K562 (cell line): Measurements from ENCODE around the gene RGS9. TPM values are rescaled to one million over a fixed set of nuclear protein-coding genes. Genes with fewer than 3 reads are reported as not detected.

Source experiments
- CREBBP ChIP-seq: IDR thresholded peaks from one replicate; pipeline ENCODE4 v1.6.1; 2012; ENCODE audit warnings: low read depth, mild to moderate bottlenecking, control low read depth, inconsistent platforms, low read length
- CTBP1 ChIP-seq: fragments of 450-650 bp; IDR thresholded peaks from 2 replicates; pipeline ENCODE4 v1.6.1; 2016; ENCODE audit warnings: borderline replicate concordance
- L3MBTL2 ChIP-seq: fragments of 450-650 bp; IDR thresholded peaks from 2 replicates; pipeline ENCODE4 v1.6.1; 2016; ENCODE audit warnings: mild to moderate bottlenecking, moderate library complexity
- MTA3 ChIP-seq: fragments of 450-650 bp; formaldehyde crosslinking; IDR thresholded peaks from 2 replicates; pipeline ENCODE4 v1.6.1; 2017; ENCODE audit warnings: mild to moderate bottlenecking, borderline replicate concordance
- NONO ChIP-seq, 2 experiments: fragments of 200-400 bp in 1 of 2; fragments of 450-650 bp in 1 of 2; formaldehyde crosslinking in 1 of 2; IDR thresholded peaks; 2 replicates each; pipeline ENCODE4 v1.6.1; 2017; ENCODE audit warnings: low read depth in 2 of 2, mild to moderate bottlenecking in 2 of 2, moderate library complexity in 2 of 2, low read length in 1 of 2
- NR2C1 ChIP-seq, 2 experiments: fragments of 450-650 bp; IDR thresholded peaks; 2 replicates each; pipeline ENCODE4 v1.6.1; 2017; ENCODE audit warnings: mild to moderate bottlenecking in 2 of 2, antibody characterized with exemption in 1 of 2, inconsistent platforms in 1 of 2, missing compliant biosample characterization in 1 of 2, missing genetic modification characterization in 1 of 2
- POLR2H ChIP-seq: IDR thresholded peaks from 2 replicates; pipeline ENCODE4 v1.6.1; 2016; ENCODE audit warnings: missing genetic modification characterization, low read depth, mild to moderate bottlenecking, control low read depth, missing compliant biosample characterization, moderate library complexity
- ZNF133 ChIP-seq: fragments of 250-450 bp; sonication (Bioruptor Pico); IDR thresholded peaks from 2 replicates; pipeline ENCODE4 v1.4.0; 2020; ENCODE audit warnings: mild to moderate bottlenecking
- polyA plus RNA-seq, 8 experiments: library from polyadenylated mRNA; depleted of rRNA in 4 of 8; stranded (reverse) in 5 of 8; unstranded in 3 of 8; fragments of >200 nt; fragmentation: Nextera tagmentation in 2 of 8; fragmentation: Illumina TruSeq in 1 of 8; extraction: Ambion mirVana in 2 of 8; extraction: Trizol in 1 of 8; gene quantifications; 2 replicates each; pipeline versions ENCODE4 v1.2.1 to v1.2.3, GENCODE V29; 2011 to 2014; ENCODE audit warnings: inconsistent platforms in 1 of 8, missing spikeins in 1 of 8
- total RNA-seq, 7 experiments: library from RNA; depleted of rRNA in 6 of 7; stranded (reverse); fragments of >200 nt in 6 of 7; fragmentation: Illumina TruSeq in 2 of 7; extraction: Trizol in 2 of 7; gene quantifications; 2 replicates each; pipeline versions ENCODE4 v1.2.1 to v1.2.3, GENCODE V29; 2011 to 2021; ENCODE audit warnings: low replicate concordance in 1 of 7
- TF ChIP-seq, protein P1 (sequence below): fragments of 200-600 bp; sonication (generic); IDR thresholded peaks from one replicate; pipeline ENCODE4 v1.6.1; 2012; ENCODE audit warnings: mild to moderate bottlenecking, low read depth, low read length, inconsistent platforms
- TF ChIP-seq, protein P2 (sequence below): sonication (generic); formaldehyde crosslinking; IDR thresholded peaks from 2 replicates; pipeline ENCODE4 v1.8.1; 2022; ENCODE audit warnings: missing genetic modification reagents
- TF ChIP-seq, protein P3 (sequence below): fragments of 450-650 bp; IDR thresholded peaks from 2 replicates; pipeline ENCODE4 v1.6.1; 2018; ENCODE audit not compliant: partially characterized antibody

The RGS9 gene
- total and polyA plus RNA-seq, 9 of the 15 experiments (the other 6 are each of a cell fraction or from before 2014, with no cell fraction given) = 0.18 to 1.4 (median 0.55) TPM

DNA sequence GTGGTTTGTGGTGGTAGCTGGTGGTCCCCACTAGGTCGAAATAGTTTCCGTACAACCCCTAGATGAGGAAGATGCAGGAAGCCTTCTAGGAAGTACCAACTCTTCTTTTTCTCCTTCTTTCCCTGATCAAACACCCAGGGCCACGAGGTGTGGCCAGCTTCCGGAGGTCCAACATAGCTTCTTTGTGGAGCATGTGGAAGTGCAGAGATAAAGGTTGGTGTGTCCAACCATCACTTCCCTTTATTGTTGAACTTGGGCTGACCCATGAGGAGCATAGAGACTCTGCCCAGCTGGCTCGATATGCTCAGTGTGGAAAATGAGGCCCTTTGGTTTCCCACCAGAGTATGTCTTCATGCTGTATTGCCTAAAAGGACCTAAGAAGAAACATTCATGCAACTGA is 6.3 kb upstream of the RGS9 start (continued):
- TF ChIP-seq, protein P1, sequence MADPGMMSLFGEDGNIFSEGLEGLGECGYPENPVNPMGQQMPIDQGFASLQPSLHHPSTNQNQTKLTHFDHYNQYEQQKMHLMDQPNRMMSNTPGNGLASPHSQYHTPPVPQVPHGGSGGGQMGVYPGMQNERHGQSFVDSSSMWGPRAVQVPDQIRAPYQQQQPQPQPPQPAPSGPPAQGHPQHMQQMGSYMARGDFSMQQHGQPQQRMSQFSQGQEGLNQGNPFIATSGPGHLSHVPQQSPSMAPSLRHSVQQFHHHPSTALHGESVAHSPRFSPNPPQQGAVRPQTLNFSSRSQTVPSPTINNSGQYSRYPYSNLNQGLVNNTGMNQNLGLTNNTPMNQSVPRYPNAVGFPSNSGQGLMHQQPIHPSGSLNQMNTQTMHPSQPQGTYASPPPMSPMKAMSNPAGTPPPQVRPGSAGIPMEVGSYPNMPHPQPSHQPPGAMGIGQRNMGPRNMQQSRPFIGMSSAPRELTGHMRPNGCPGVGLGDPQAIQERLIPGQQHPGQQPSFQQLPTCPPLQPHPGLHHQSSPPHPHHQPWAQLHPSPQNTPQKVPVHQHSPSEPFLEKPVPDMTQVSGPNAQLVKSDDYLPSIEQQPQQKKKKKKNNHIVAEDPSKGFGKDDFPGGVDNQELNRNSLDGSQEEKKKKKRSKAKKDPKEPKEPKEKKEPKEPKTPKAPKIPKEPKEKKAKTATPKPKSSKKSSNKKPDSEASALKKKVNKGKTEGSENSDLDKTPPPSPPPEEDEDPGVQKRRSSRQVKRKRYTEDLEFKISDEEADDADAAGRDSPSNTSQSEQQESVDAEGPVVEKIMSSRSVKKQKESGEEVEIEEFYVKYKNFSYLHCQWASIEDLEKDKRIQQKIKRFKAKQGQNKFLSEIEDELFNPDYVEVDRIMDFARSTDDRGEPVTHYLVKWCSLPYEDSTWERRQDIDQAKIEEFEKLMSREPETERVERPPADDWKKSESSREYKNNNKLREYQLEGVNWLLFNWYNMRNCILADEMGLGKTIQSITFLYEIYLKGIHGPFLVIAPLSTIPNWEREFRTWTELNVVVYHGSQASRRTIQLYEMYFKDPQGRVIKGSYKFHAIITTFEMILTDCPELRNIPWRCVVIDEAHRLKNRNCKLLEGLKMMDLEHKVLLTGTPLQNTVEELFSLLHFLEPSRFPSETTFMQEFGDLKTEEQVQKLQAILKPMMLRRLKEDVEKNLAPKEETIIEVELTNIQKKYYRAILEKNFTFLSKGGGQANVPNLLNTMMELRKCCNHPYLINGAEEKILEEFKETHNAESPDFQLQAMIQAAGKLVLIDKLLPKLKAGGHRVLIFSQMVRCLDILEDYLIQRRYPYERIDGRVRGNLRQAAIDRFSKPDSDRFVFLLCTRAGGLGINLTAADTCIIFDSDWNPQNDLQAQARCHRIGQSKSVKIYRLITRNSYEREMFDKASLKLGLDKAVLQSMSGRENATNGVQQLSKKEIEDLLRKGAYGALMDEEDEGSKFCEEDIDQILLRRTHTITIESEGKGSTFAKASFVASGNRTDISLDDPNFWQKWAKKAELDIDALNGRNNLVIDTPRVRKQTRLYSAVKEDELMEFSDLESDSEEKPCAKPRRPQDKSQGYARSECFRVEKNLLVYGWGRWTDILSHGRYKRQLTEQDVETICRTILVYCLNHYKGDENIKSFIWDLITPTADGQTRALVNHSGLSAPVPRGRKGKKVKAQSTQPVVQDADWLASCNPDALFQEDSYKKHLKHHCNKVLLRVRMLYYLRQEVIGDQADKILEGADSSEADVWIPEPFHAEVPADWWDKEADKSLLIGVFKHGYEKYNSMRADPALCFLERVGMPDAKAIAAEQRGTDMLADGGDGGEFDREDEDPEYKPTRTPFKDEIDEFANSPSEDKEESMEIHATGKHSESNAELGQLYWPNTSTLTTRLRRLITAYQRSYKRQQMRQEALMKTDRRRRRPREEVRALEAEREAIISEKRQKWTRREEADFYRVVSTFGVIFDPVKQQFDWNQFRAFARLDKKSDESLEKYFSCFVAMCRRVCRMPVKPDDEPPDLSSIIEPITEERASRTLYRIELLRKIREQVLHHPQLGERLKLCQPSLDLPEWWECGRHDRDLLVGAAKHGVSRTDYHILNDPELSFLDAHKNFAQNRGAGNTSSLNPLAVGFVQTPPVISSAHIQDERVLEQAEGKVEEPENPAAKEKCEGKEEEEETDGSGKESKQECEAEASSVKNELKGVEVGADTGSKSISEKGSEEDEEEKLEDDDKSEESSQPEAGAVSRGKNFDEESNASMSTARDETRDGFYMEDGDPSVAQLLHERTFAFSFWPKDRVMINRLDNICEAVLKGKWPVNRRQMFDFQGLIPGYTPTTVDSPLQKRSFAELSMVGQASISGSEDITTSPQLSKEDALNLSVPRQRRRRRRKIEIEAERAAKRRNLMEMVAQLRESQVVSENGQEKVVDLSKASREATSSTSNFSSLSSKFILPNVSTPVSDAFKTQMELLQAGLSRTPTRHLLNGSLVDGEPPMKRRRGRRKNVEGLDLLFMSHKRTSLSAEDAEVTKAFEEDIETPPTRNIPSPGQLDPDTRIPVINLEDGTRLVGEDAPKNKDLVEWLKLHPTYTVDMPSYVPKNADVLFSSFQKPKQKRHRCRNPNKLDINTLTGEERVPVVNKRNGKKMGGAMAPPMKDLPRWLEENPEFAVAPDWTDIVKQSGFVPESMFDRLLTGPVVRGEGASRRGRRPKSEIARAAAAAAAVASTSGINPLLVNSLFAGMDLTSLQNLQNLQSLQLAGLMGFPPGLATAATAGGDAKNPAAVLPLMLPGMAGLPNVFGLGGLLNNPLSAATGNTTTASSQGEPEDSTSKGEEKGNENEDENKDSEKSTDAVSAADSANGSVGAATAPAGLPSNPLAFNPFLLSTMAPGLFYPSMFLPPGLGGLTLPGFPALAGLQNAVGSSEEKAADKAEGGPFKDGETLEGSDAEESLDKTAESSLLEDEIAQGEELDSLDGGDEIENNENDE = no peak
- TF ChIP-seq MTA3 (no peak), NONO (IDR thresholded peaks at IDR 0.05; ENCODE audit: low read depth in 2 of 2, low read length in 1 of 2) (no peak), L3MBTL2 (peak; percentile 92), CTBP1 (peak; percentile 88), POLR2H (tag) (no peak), ZNF133 (CRISPR knock-in tag) (no peak), NR2C1 (IDR thresholded peaks at IDR 0.05) (no peak), NR2C1 (tag; IDR thresholded peaks at IDR 0.05) (0 out of 2 replicates have a peak, but pooled peaks have one; percentile 41), CREBBP (no peak)
- TF ChIP-seq, protein P2, sequence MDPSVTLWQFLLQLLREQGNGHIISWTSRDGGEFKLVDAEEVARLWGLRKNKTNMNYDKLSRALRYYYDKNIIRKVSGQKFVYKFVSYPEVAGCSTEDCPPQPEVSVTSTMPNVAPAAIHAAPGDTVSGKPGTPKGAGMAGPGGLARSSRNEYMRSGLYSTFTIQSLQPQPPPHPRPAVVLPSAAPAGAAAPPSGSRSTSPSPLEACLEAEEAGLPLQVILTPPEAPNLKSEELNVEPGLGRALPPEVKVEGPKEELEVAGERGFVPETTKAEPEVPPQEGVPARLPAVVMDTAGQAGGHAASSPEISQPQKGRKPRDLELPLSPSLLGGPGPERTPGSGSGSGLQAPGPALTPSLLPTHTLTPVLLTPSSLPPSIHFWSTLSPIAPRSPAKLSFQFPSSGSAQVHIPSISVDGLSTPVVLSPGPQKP (CRISPR knock-in tag) = no peak
- TF ChIP-seq, protein P3, sequence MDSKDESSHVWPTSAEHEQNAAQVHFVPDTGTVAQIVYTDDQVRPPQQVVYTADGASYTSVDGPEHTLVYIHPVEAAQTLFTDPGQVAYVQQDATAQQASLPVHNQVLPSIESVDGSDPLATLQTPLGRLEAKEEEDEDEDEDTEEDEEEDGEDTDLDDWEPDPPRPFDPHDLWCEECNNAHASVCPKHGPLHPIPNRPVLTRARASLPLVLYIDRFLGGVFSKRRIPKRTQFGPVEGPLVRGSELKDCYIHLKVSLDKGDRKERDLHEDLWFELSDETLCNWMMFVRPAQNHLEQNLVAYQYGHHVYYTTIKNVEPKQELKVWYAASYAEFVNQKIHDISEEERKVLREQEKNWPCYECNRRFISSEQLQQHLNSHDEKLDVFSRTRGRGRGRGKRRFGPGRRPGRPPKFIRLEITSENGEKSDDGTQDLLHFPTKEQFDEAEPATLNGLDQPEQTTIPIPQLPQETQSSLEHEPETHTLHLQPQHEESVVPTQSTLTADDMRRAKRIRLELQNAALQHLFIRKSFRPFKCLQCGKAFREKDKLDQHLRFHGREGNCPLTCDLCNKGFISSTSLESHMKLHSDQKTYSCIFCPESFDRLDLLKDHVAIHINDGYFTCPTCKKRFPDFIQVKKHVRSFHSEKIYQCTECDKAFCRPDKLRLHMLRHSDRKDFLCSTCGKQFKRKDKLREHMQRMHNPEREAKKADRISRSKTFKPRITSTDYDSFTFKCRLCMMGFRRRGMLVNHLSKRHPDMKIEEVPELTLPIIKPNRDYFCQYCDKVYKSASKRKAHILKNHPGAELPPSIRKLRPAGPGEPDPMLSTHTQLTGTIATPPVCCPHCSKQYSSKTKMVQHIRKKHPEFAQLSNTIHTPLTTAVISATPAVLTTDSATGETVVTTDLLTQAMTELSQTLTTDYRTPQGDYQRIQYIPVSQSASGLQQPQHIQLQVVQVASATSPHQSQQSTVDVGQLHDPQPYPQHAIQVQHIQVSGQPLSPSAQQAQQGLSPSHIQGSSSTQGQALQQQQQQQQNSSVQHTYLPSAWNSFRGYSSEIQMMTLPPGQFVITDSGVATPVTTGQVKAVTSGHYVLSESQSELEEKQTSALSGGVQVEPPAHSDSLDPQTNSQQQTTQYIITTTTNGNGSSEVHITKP = peak; percentile 91
